Uterus (tissue), 4 donors: ENCODE results near the gene MANF. TPM values are rescaled to one million over a fixed set of nuclear protein-coding genes. Genes with fewer than 3 reads are reported as not detected.

ENCODE experiments used
- DNase-seq, 2 donors: peaks; one replicate each; pipeline ENCODE4 v3.0.0-alpha.2; 2019 to 2020
- H3K27ac ChIP-seq, 2 donors: fragments of 200-600 bp; sonication (generic); 1 replicate in 1 of 2; 2 replicates in 1 of 2; pipeline ENCODE4 v1.5.1; 2016 to 2018
- H3K27me3 ChIP-seq, 2 donors: fragments of 200-600 bp; sonication (generic); one replicate each; pipeline ENCODE4 v1.5.1; 2018 to 2019; ENCODE audit warnings: control low read depth in 1 of 2
- H3K36me3 ChIP-seq, 2 donors: fragments of 200-600 bp; sonication (generic); one replicate each; pipeline ENCODE4 v1.5.1; 2019; ENCODE audit warnings: control low read depth in 1 of 2
- H3K4me1 ChIP-seq, 2 donors: fragments of 200-600 bp; sonication (generic); one replicate each; pipeline ENCODE4 v1.5.1; 2018 to 2019; ENCODE audit warnings: control low read depth in 1 of 2
- H3K4me3 ChIP-seq, 2 donors: fragments of 200-600 bp; sonication (generic); 1 replicate in 1 of 2; 2 replicates in 1 of 2; pipeline ENCODE4 v1.5.1; 2018 to 2019; ENCODE audit warnings: mild to moderate bottlenecking in 1 of 2
- H3K9me3 ChIP-seq, 2 donors: fragments of 200-600 bp; sonication (generic); one replicate each; pipeline ENCODE4 v1.5.1; 2019; ENCODE audit warnings: control low read depth in 1 of 2
- POLR2A ChIP-seq, 2 donors: fragments of 450-650 bp; IDR thresholded peaks; one replicate each; pipeline ENCODE4 v1.6.1; 2016; ENCODE audit warnings: antibody characterized with exemption in 2 of 2, mild to moderate bottlenecking in 1 of 2, moderate library complexity in 1 of 2
- intact Hi-C: fragments of 100-400 bp; cut with DNase I; formaldehyde crosslinking; loops from one replicate; pipeline ENCODE4 v1.15.1; 2023; ENCODE audit warnings: low total_unique reads
- total RNA-seq, 4 donors: library from RNA; depleted of rRNA in 3 of 4; stranded (reverse); fragments of >200 nt in 3 of 4; gene quantifications; one replicate each; pipeline versions ENCODE4 v1.1.0 to v1.2.4, GENCODE V29; 2014 to 2023
- TF ChIP-seq, protein P1 (sequence below), 4 experiments: fragments of 200-600 bp in 2 of 4; fragments of 450-650 bp in 2 of 4; sonication (generic) in 2 of 4; IDR thresholded peaks; one replicate each; pipeline ENCODE4 v1.5.1; 2016 to 2019; ENCODE audit warnings: antibody characterized with exemption in 4 of 4, mild to moderate bottlenecking in 2 of 4, moderate library complexity in 1 of 4
- donor health status: DM: yes; HTN: yes; CAD: no.

MANF gene
- total RNA-seq, 4 donors from 2014 or later = 14.7 to 60.6 (median 28.8) TPM

DNA sequence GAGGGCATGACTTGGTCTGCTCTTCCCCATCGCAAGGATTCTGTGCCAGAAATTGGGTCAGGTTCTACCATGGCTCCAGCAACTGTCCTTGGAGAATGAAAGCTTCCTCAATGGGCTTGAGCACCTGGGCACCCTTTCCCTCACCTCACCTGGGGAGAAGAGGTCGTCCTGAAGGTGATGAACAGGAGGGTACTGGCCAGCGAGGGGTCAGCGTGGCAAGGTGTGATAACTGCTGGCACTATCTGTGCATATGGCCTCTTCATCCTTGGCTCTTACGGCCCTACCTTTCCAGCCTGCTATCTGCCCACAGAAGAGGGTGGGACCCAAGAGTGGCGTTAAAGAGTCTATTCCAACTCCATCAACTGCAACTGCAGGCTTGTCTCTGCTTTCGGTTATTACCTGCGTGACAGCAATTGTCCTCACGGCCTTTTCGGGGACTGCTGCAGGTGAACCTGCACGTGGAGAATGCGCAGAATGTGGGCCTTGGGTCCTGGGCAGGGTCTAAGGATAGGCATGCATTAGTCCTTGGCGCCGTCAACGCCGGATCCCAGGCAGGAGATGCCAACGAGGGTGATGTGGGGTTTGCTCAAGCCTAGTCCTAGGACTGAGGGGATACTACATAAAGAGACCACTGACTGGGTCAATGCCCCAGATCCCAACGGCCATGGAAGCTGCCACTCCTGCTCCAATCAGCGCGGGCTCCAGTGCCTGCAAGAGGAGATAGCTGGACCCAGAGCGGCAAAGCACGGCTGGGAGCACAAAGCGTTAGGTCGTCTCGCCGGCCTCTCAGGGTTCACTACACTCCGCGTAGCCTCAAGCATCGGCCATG, 5.4 kb downstream of the MANF start:
- Histone ChIP-seq H3K27ac (peak overlapping the region; percentile 75 to 93), H3K27me3 (no peaks in the 10 kb centered on the region), H3K9me3 (no peaks in the 10 kb centered on the region), H3K4me1 (peaks cover 3 to 23% of the 10 kb centered on the region in 2 donors), H3K36me3 (no peaks in the 10 kb centered on the region), H3K4me3 (peak overlapping the region; percentile 15 to 36)
- DNase-seq = no peak
- intact Hi-C loops = loop anchor here (5.0 kb wide), 1 partner anchor 112 kb away; the partner anchor contains the start of gene DCAF1
- TF ChIP-seq, protein P1, sequence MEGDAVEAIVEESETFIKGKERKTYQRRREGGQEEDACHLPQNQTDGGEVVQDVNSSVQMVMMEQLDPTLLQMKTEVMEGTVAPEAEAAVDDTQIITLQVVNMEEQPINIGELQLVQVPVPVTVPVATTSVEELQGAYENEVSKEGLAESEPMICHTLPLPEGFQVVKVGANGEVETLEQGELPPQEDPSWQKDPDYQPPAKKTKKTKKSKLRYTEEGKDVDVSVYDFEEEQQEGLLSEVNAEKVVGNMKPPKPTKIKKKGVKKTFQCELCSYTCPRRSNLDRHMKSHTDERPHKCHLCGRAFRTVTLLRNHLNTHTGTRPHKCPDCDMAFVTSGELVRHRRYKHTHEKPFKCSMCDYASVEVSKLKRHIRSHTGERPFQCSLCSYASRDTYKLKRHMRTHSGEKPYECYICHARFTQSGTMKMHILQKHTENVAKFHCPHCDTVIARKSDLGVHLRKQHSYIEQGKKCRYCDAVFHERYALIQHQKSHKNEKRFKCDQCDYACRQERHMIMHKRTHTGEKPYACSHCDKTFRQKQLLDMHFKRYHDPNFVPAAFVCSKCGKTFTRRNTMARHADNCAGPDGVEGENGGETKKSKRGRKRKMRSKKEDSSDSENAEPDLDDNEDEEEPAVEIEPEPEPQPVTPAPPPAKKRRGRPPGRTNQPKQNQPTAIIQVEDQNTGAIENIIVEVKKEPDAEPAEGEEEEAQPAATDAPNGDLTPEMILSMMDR (IDR thresholded peaks at IDR 0.05) = peak in 1 of 4 experiments; percentile 91
- no peak for TF ChIP-seq POLR2A (IDR thresholded peaks at IDR 0.05)

DNA sequence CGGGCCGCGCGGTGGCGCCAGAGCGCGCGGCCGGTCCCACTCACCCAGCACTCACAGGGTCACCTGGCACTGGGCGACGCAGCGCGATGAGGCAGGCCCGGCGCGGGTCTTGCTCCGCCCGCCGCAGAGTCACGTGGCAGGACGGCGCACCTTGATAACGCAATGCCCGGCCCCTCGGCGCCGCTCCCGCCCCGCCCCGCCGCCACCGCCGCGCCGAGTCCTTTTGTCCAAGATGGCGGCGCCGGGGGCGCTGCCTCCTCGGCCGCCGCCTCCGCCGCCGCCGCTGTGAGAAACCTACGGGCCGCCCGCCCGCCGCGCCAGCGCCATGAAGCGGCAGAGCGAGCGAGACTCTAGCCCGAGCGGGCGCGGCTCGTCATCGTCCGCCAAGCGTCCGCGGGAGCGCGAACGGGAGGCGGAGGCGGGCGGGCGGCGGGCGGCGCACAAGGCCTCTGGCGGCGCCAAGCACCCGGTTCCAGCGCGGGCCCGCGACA, 6.0 kb downstream of the MANF start, which contains the start of gene RBM15B:
Gene RBM15B (plus strand): TSS at position 211 of the 491 bp plus-strand sequence. CDS start 115 bp downstream, at position 326.
- Histone ChIP-seq H3K27me3 (no peaks in the 10 kb centered on the region), H3K4me1 (peaks cover 0 to 23% of the 10 kb centered on the region in 2 donors), H3K9me3 (no peaks in the 10 kb centered on the region), H3K27ac (peak within 1 kb of the TSS; percentile 80 to 93), H3K4me3 (peak within 1 kb of the TSS; percentile 43 to 92), H3K36me3 (no peaks in the 10 kb centered on the region)
- TF ChIP-seq, protein P1 (IDR thresholded peaks at IDR 0.05) = peak in 3 of 4 experiments; percentile 91 to 97 (median 94)
- peak; percentile 32 to 71 for TF ChIP-seq POLR2A (IDR thresholded peaks at IDR 0.05)
- intact Hi-C loops = loop anchor here (5.0 kb wide), 1 partner anchor 111 kb away; the partner anchor contains the start of gene DCAF1
- DNase-seq = peak; percentile 96 to 97

DNA sequence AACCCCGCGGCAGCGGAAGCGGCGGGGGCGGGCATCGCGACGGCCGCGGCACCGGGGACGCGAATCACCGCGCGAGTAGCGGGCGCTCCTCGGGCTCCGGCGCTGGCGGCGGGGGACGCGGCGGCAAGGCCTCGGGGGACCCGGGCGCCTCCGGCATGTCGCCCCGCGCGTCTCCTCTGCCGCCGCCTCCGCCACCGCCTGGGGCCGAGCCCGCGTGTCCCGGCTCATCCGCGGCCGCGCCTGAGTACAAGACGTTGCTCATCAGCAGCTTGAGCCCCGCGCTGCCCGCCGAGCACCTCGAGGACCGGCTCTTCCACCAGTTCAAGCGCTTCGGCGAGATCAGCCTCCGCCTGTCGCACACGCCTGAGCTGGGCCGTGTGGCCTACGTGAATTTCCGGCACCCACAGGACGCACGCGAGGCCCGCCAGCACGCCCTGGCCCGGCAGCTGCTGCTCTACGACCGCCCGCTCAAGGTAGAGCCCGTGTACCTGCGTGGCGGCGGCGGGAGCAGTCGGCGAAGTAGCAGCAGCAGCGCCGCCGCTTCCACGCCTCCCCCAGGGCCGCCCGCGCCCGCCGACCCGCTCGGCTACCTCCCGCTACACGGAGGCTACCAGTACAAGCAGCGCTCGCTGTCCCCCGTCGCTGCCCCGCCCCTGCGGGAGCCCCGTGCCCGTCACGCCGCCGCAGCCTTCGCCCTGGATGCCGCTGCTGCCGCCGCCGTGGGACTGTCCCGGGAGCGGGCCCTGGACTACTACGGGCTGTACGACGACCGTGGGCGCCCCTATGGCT, 6.7 kb downstream of the MANF start:
- peak overlapping the region; percentile 43 to 92 for H3K4me3 ChIP-seq

DNA sequence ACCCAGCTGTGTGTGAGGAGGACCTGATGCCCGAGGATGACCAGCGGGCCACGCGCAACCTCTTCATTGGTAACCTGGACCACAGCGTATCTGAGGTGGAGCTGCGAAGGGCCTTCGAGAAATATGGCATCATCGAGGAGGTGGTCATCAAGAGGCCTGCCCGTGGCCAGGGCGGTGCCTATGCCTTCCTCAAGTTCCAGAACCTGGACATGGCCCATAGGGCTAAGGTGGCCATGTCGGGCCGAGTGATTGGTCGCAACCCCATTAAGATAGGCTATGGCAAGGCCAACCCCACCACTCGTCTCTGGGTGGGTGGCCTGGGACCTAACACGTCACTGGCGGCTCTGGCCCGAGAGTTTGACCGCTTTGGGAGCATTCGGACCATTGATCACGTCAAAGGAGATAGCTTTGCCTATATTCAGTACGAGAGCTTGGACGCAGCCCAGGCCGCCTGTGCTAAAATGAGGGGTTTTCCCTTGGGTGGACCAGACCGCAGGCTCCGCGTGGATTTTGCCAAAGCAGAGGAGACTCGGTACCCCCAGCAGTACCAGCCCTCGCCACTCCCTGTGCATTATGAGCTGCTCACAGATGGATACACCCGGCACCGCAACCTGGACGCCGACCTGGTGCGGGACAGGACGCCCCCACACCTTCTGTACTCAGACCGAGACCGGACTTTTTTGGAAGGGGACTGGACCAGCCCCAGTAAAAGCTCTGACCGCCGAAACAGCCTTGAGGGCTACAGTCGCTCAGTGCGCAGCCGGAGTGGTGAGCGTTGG, 7.5 kb downstream of the MANF start:
- Histone ChIP-seq H3K4me3 (peak overlapping the region in 1 of 2 donors; percentile 92), H3K36me3 (no peaks in the 10 kb centered on the region), H3K27me3 (no peaks in the 10 kb centered on the region), H3K27ac (peak overlapping the region; percentile 80 to 93), H3K4me1 (peaks cover 0 to 19% of the 10 kb centered on the region in 2 donors), H3K9me3 (no peaks in the 10 kb centered on the region)
- no peak for TF ChIP-seq POLR2A (IDR thresholded peaks at IDR 0.05)
- TF ChIP-seq, protein P1 (IDR thresholded peaks at IDR 0.05) = no peak
- intact Hi-C loops = loop anchor here (5.0 kb wide), 1 partner anchor 110 kb away; the partner anchor contains the start of gene DCAF1
- DNase-seq = no peak

More for the DNA sequence above, 6.7 kb downstream of the MANF start:
- intact Hi-C loops = loop anchor here (5.0 kb wide), 1 partner anchor 111 kb away; the partner anchor contains the start of gene DCAF1
- H3K4me1 ChIP-seq = peaks cover 0 to 19% of the 10 kb centered on the region in 2 donors
- DNase-seq = no peak
- H3K27ac ChIP-seq = peak overlapping the region; percentile 80 to 93
- no peaks in the 10 kb centered on the region for H3K27me3 ChIP-seq
- TF ChIP-seq, protein P1 (IDR thresholded peaks at IDR 0.05) = no peak
- no peak for TF ChIP-seq POLR2A (IDR thresholded peaks at IDR 0.05)
- H3K36me3 ChIP-seq = no peaks in the 10 kb centered on the region
- no peaks in the 10 kb centered on the region for H3K9me3 ChIP-seq
